Stomach smooth muscle (tissue), 2 donors: ENCODE data around the gene ACSS2.

Experiments
- H3K27ac ChIP-seq: one replicate; pipeline ENCODE4 v1.7.0; 2013; ENCODE audit warnings: mild to moderate bottlenecking, low read length, inconsistent platforms
- H3K27me3 ChIP-seq, 2 donors: one replicate each; pipeline ENCODE4 v1.7.0; 2013; ENCODE audit warnings: low read length in 2 of 2; ENCODE audit not compliant: insufficient read depth in 2 of 2, control insufficient read depth in 1 of 2
- H3K36me3 ChIP-seq, 2 donors: one replicate each; pipeline ENCODE4 v1.7.0; 2013; ENCODE audit warnings: low read length in 2 of 2; ENCODE audit not compliant: control insufficient read depth in 2 of 2, insufficient read depth in 2 of 2
- H3K4me1 ChIP-seq: one replicate; pipeline ENCODE4 v1.7.0; 2013; ENCODE audit warnings: low read length; ENCODE audit not compliant: control insufficient read depth, insufficient read depth
- H3K4me3 ChIP-seq, 2 donors: one replicate each; pipeline ENCODE4 v1.7.0; 2013; ENCODE audit warnings: low read length in 2 of 2
- H3K9ac ChIP-seq, 2 donors: one replicate each; pipeline ENCODE4 v1.7.0; 2013; ENCODE audit warnings: low read length in 2 of 2, mild to moderate bottlenecking in 1 of 2
- H3K9me3 ChIP-seq, 2 donors: one replicate each; pipeline ENCODE4 v1.7.0; 2013; ENCODE audit warnings: low read length in 2 of 2; ENCODE audit not compliant: control insufficient read depth in 2 of 2
- donor health status: healthy.
- donor health status: Pancreatic carcinoma.

The ACSS2 gene

DNA sequence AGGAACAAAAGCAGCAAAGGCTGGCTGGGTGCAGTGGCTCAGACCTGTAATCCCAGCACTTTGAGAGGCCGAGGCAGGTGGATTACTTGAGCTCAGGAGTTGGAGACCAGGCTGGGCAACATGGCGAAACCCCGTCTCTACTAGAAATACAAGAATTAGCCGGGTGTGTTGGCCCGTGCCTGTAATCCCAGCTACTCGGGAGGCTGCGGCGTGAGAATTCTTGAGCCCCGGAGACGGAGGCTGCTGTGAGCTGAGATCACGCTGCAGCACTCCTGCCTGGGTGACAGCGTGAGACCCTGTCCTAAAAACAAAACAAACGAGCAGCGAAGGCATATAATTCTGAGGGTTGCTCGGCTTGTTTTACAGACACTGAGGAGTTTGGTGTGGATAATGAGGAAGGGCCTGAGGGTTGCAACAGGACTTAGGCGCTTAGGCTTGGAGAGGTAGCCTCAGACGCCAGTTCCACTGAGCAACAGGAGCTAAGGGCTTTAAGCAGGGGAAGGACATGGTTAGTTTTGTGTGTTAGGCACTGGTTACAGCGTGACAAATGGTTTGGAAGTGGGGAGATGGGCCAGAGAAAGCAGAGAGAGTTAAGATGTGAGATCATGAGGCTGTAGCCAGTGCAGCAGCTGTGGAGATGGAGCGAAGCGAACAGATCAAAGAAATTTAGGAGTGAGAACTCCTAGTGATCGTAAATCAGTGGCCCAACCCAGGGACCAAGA is 80.5 kb downstream of the ACSS2 start:
- Histone ChIP-seq H3K36me3 (no peaks in the 10 kb centered on the region), H3K4me1 (peaks cover 15% of the 10 kb centered on the region), H3K4me3 (no peak overlapping the region), H3K27me3 (no peaks in the 10 kb centered on the region), H3K9ac (no peak overlapping the region), H3K27ac (no peak overlapping the region), H3K9me3 (no peaks in the 10 kb centered on the region)

DNA sequence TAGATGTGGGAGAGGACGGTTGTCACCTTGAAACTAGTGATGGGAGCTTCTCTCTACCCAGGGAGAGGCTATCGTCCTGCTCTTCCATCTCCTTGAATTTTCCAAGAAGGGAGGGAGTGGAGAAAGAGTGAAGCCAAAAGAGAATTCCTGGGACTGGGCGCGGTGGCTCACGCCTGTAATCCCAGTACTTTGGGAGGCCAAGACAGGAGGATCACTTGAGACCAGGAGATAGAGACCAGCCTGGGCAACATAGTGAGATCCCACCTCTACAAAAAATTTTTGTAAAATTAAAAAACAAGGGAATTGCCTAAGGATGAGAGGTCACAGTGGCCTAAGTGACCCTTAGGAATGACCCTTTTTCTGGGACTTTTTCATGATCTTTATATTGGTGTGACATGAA is 88.1 kb downstream of the ACSS2 start:
- no peaks in the 10 kb centered on the region for H3K27me3 ChIP-seq
- no peaks in the 10 kb centered on the region for H3K36me3 ChIP-seq
- H3K4me1 ChIP-seq: no peaks in the 10 kb centered on the region
- H3K4me3 ChIP-seq: no peak overlapping the region
- H3K9ac ChIP-seq: no peak overlapping the region
- no peak overlapping the region for H3K27ac ChIP-seq
- H3K9me3 ChIP-seq: no peaks in the 10 kb centered on the region

DNA sequence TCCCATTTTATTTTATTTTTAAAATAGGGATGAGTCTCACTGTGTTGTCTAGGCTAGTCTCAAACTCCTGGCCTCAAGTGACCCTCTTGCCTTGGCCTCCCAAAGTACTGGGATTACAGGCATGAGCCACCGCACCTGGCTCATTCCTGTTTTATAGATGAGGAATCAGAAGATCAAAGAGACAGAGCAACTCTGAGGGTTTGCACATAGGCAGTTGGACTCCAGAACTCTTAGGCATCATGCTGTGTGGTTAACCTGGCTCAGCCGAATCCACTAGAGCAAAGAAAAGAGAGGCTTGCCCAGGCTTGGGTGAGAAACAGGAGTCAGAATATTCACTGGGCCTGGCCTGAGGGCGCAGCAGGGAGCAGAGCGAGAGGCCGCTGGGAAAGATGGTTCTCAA is 88.6 kb downstream of the ACSS2 start:
- Histone ChIP-seq H3K27ac (no peak overlapping the region), H3K9ac (no peak overlapping the region), H3K4me1 (no peaks in the 10 kb centered on the region), H3K27me3 (peaks cover 0 to under 1% of the 10 kb centered on the region in 2 donors), H3K36me3 (no peaks in the 10 kb centered on the region), H3K9me3 (no peaks in the 10 kb centered on the region), H3K4me3 (no peak overlapping the region)

DNA sequence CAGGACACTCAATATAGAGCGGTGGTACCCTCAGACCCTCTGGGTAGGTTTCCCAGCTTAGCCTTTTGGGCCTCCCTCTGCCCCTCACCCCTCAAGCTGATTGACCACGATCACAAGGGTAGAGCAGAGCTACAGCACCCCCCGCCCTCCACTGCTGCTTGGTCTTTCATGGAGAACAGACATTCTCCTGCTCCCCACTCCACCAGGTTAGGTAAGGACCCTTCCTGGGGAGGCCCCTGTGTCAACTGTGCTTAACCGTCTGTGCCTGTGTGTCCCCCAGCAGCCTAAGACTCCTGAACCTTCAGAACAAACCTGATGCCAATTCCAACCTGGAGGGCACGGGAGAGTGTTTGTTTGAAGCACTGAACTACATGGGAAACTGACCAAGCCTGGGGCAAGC is 91.0 kb downstream of the ACSS2 start:
- Histone ChIP-seq H3K9ac (no peak overlapping the region), H3K36me3 (no peaks in the 10 kb centered on the region), H3K9me3 (no peaks in the 10 kb centered on the region), H3K4me3 (no peak overlapping the region), H3K27me3 (peaks cover 0 to 2% of the 10 kb centered on the region in 2 donors), H3K27ac (no peak overlapping the region), H3K4me1 (no peaks in the 10 kb centered on the region)

DNA sequence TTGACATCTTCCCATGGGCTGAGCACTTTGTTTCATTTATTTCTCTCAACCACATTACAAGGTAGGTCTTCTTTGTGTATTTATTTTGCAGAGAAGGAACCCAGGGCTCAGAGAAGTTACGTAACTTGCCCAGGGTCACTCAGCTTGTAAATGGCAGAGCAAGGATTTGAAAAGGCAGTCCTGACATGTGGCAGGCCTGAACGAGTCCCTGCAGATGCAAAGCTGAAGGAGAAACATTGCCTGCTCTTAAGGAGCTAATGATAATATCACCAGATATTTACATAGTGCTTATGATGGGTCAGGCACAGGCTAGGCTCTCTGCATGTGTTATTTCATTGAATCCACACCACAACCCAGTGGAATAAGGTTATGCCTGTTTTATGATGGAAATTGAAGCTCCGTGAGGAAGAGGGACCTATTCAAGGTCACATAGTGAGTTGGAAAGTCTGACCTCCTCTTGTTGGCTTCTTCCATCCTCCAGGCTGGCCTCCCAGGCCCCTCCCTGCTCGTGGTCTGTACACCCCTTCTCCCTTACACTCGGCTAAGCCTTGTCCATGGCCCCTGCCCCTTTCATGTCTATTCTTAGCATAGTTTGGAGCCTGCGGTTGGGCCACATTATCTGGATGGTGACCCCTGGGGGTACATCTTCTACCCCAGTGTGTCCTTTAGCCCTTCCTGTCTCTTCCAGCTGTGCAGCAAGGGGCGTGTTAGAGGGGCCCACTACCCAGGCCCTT is 91.8 kb downstream of the ACSS2 start:
- Histone ChIP-seq H3K4me3 (no peak overlapping the region), H3K27ac (no peak overlapping the region), H3K4me1 (no peaks in the 10 kb centered on the region), H3K36me3 (no peaks in the 10 kb centered on the region), H3K9ac (no peak overlapping the region), H3K27me3 (peaks cover 0 to 2% of the 10 kb centered on the region in 2 donors), H3K9me3 (no peaks in the 10 kb centered on the region)

DNA sequence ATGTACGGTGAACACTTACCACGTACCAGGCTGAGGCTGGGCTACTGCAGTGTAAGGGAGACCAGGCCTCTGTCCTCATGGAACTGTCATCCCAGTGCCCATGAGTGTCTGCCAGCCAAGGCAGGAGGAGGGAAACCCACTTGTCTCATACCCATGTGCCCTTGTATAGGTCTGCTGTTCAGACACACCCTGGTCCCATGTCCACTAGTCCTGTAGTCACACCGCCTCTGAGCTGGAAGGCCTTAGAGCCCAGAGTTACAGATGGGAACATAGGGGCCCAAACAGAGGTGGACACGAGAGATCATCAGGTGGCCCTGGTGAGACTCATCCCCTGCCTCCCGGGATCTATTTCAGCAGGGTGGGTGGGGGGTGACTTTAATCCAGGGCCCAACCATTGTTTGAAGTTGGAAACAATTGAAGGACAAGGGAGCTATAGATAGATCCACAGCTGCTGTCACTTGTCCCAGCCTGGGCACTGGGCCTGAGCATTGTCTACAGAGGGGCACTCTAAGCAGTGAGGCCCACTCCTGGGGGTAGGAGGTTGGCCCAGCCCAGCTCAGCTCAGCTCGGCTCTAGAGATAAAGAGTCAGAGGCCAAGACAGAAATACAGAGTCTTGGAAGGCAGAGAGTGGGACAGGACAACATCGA is 93.9 kb downstream of the ACSS2 start:
- H3K9ac ChIP-seq: no peak overlapping the region
- no peak overlapping the region for H3K27ac ChIP-seq
- H3K4me3 ChIP-seq: no peak overlapping the region
- H3K27me3 ChIP-seq: peaks cover 0 to 2% of the 10 kb centered on the region in 2 donors
- no peaks in the 10 kb centered on the region for H3K36me3 ChIP-seq
- H3K4me1 ChIP-seq: no peaks in the 10 kb centered on the region
- no peaks in the 10 kb centered on the region for H3K9me3 ChIP-seq

DNA sequence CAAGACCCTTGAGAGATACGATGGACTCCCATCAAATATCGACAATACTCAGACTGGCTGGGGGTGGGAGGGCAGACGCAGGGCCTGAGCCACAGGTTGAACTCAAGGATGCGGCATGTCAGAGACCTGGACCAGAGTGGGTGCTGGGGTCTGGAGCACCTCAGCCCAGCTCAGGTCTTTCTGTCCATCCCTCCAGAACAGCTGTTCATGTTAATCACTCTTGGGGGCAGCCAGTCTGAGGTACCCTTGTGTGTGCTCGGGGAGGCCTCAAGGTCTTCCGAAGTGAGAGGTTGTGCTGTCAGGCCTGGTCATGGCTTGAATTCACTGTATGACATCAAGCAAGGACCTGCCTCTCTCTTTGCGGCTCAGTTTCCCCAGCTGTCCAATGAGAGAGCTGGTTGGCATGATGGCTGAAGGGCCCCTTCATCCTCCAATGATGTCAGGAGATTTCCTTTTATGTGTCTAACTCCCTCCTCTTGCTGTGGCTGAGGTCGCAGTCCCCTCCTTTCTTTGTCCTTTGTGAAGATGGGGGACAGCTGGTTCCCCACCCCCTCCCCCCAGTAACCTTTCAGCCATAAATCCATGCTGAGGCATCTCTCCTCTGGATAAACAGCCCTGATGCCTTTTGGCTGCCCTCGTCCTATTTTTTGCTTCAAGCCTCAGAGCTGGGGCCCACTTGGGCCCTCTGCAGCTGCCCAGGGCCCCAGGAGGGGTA is 94.6 kb downstream of the ACSS2 start:
- Histone ChIP-seq H3K9me3 (no peaks in the 10 kb centered on the region), H3K4me1 (no peaks in the 10 kb centered on the region), H3K27ac (no peak overlapping the region), H3K27me3 (peaks cover 0 to 2% of the 10 kb centered on the region in 2 donors), H3K36me3 (no peaks in the 10 kb centered on the region), H3K9ac (no peak overlapping the region), H3K4me3 (no peak overlapping the region)

DNA sequence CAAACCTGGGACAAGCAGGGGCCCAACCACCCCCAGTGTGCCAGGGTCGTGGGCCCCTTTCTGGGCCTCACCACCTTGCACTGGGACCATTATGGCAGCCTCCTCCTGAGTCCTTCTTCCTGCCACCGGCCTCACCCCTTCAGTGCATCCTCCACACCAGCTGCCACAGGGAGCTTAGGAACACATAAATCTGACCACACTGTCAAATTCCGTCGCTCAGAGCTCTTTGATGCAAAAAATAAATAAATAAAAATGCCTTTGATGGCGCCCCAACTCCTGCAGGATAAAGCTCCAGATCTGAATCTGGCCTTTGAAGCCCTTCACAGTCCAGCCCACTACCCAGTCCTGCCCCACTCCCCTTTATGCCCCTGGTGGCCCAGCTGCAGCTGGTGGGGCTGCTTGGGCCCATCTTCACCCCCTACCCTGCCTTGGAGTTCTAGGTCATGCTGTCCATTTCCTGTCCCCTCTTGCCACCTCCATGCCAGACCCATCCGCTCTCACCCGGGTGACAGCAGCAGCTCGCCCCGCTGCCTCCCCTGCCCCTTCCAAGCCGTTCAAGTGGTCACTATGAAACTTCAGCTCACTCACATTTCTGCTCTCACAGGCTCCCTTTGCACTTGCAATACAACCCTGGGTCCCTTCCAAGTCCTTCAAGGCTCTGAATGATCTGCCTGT is 95.3 kb downstream of the ACSS2 start:
- H3K4me3 ChIP-seq: no peak overlapping the region
- no peak overlapping the region for H3K27ac ChIP-seq
- no peaks in the 10 kb centered on the region for H3K4me1 ChIP-seq
- H3K27me3 ChIP-seq: peaks cover 0 to 2% of the 10 kb centered on the region in 2 donors
- no peaks in the 10 kb centered on the region for H3K9me3 ChIP-seq
- no peak overlapping the region for H3K9ac ChIP-seq
- H3K36me3 ChIP-seq: no peaks in the 10 kb centered on the region

DNA sequence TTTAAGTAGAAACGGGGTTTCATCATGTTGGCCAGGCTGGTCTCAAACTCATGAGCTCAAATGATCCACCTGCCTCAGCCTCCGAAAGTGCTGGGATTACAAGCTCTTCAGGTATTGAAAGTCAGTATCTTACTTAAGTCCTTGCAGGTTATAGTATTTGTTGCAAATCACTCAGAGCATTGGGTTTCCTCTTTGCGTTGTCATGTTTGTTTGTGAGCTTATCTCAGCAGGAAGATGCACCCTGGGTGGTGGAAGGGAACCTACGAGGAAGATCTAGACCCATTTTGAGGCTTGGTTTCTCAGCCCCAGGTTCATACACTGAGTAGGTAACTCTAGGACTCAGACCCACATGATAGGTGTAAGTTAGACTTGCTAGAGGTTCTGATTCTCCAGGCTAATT is 97.8 kb downstream of the ACSS2 start:
- H3K9me3 ChIP-seq: no peaks in the 10 kb centered on the region
- peaks cover 0 to 2% of the 10 kb centered on the region in 2 donors for H3K27me3 ChIP-seq
- no peaks in the 10 kb centered on the region for H3K4me1 ChIP-seq
- no peak overlapping the region for H3K9ac ChIP-seq
- no peaks in the 10 kb centered on the region for H3K36me3 ChIP-seq
- no peak overlapping the region for H3K4me3 ChIP-seq
- no peak overlapping the region for H3K27ac ChIP-seq

DNA sequence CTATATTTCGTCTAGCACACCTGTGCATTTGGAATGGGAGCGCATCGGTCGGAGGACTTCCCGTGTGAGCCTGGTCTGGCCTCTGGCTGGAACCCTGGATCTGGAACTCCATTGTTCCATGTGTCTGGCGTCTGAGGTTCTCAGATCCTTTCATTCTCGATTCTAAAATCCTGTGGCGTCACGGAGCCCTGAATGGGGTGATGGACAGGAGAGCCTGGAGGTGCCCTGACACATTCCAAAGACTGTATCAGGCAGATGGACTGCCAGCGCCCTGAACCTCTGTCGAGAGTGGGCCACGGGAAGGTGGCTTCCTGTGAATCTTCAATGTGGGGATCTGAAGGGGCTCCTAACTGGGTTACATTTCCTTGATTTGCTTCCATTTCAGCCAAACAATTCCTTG is 99.9 kb downstream of the ACSS2 start:
- Histone ChIP-seq H3K27ac (no peak overlapping the region), H3K4me1 (no peaks in the 10 kb centered on the region), H3K9ac (no peak overlapping the region), H3K4me3 (no peak overlapping the region), H3K36me3 (no peaks in the 10 kb centered on the region), H3K27me3 (peaks cover 0 to 8% of the 10 kb centered on the region in 2 donors), H3K9me3 (no peaks in the 10 kb centered on the region)
